ENCODE measurements around the gene SORL1.

The SORL1 gene

GRCh38 chr11:121636081-121636799 is 184.1 kb downstream of the SORL1 start:
- TF ChIP-seq CTCF (IDR thresholded peaks at IDR 0.05): no peak

- no peak for TF ChIP-seq CTCF (IDR thresholded peaks at IDR 0.05)
These were observed 184.7 kb downstream of the SORL1 start for GRCh38 chr11:121636800-121637176.

- no peak for TF ChIP-seq CTCF (IDR thresholded peaks at IDR 0.05)
These were observed 191.5 kb downstream of the SORL1 start for GRCh38 chr11:121643479-121644186.

GRCh38 chr11:121644187-121644512 is 192.0 kb downstream of the SORL1 start:
- no peak for TF ChIP-seq CTCF (IDR thresholded peaks at IDR 0.05)

- TF ChIP-seq CTCF (IDR thresholded peaks at IDR 0.05): no peak
These were observed 192.9 kb downstream of the SORL1 start for GRCh38 chr11:121645001-121645400.

GRCh38 chr11:121645596-121645995 is 193.5 kb downstream of the SORL1 start:
- no peak for TF ChIP-seq CTCF (IDR thresholded peaks at IDR 0.05)

DNA sequence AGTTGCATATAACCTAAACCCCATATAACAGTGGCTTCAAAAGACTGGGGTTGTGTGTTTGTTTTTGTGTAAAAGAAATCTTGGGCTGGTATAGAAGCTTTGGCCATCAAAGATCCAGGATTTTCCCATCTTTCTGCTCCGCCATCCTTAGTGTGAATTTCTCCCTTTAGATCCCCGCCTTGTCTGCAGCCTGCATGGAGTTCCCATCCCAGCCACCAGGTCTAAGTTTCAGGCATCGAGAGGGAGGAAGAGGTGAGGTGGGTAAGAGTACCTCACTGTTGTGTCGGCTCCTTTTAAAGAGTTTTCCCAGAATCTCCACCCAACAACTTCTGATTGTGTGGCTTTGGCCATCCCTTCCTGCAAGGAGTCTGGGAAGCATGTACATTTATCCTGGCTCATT is 196.2 kb downstream of the SORL1 start:
- TF ChIP-seq CTCF (IDR thresholded peaks at IDR 0.05): no peak
